Glutamatergic neuron (in vitro differentiated cells): ENCODE measurements around the gene PDCL3. TPM values are rescaled to one million over a fixed set of nuclear protein-coding genes. Genes with fewer than 3 reads are reported as not detected.

ENCODE experiments used
- DNase-seq: peaks from one replicate; pipeline ENCODE4 v3.0.0; 2022
- H3K27ac Mint-ChIP-seq: one replicate; pipeline ENCODE4 v1.8.0; 2020; ENCODE audit warnings: mild to moderate bottlenecking, mixed read lengths, inconsistent platforms; ENCODE audit not compliant: unreplicated experiment
- H3K27me3 Mint-ChIP-seq: one replicate; pipeline ENCODE4 v1.8.0; 2020; ENCODE audit warnings: mild to moderate bottlenecking, moderate library complexity, mixed read lengths, inconsistent platforms; ENCODE audit not compliant: unreplicated experiment
- H3K36me3 Mint-ChIP-seq: one replicate; pipeline ENCODE4 v1.8.0; 2020; ENCODE audit warnings: mild to moderate bottlenecking, mixed read lengths, inconsistent platforms; ENCODE audit not compliant: unreplicated experiment
- H3K4me1 Mint-ChIP-seq: one replicate; pipeline ENCODE4 v1.8.0; 2020; ENCODE audit warnings: mild to moderate bottlenecking, low read depth, mixed read lengths, inconsistent platforms; ENCODE audit not compliant: unreplicated experiment
- H3K4me3 Mint-ChIP-seq: one replicate; pipeline ENCODE4 v1.8.0; 2020; ENCODE audit warnings: mild to moderate bottlenecking, mixed read lengths, inconsistent platforms; ENCODE audit not compliant: unreplicated experiment
- H3K9me3 Mint-ChIP-seq: one replicate; pipeline ENCODE4 v1.8.0; 2020; ENCODE audit warnings: mild to moderate bottlenecking, moderate library complexity, mixed read lengths, inconsistent platforms; ENCODE audit not compliant: unreplicated experiment
- total RNA-seq: library from RNA; stranded (reverse); fragmentation: NEBNext Ultra II Directional; extraction: Animal tissue kit (Norgen Biotek cat#: 25700); gene quantifications from one replicate; pipeline ENCODE4 v1.2.1, GENCODE V29; 2021; ENCODE audit not compliant: unreplicated experiment
- TF ChIP-seq, protein P1 (sequence below): fragments of 200-600 bp; sonication (generic); IDR thresholded peaks from one replicate; pipeline ENCODE4 v1.5.0; 2021; ENCODE audit not compliant: partially characterized antibody, unreplicated experiment

Gene PDCL3
- total RNA-seq, 1 donor from 2014 or later, result 24.9 TPM

DNA sequence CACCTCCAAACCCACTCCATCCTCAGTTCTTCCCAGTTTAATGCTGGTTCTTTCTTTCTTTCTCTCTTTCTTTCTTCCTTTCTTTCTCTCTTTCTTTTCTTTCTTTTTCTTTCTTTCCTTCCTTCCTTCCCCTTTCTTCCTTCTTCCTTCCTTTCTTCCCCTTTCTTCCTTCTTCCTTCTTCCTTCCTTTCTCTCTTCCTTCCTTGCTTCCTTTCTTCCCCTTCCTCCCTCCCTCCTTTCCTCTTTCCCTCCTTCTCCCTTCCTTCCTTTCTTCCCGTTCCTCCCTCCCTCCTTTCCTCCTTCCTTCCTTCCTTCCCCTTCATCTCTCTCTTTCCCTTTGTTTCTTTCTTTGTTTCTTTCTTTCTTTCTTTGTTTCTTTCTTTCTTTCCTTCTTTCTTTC, 50.9 kb downstream of the PDCL3 start:
- Mint-ChIP-seq H3K9me3 (no peaks in the 10 kb centered on the region), H3K36me3 (no peaks in the 10 kb centered on the region), H3K27me3 (peaks cover 3% of the 10 kb centered on the region), H3K27ac (no peak overlapping the region), H3K4me3 (no peak overlapping the region), H3K4me1 (no peaks in the 10 kb centered on the region)
- DNase-seq, result no peak
- TF ChIP-seq, protein P1, sequence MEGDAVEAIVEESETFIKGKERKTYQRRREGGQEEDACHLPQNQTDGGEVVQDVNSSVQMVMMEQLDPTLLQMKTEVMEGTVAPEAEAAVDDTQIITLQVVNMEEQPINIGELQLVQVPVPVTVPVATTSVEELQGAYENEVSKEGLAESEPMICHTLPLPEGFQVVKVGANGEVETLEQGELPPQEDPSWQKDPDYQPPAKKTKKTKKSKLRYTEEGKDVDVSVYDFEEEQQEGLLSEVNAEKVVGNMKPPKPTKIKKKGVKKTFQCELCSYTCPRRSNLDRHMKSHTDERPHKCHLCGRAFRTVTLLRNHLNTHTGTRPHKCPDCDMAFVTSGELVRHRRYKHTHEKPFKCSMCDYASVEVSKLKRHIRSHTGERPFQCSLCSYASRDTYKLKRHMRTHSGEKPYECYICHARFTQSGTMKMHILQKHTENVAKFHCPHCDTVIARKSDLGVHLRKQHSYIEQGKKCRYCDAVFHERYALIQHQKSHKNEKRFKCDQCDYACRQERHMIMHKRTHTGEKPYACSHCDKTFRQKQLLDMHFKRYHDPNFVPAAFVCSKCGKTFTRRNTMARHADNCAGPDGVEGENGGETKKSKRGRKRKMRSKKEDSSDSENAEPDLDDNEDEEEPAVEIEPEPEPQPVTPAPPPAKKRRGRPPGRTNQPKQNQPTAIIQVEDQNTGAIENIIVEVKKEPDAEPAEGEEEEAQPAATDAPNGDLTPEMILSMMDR, result no peak

DNA sequence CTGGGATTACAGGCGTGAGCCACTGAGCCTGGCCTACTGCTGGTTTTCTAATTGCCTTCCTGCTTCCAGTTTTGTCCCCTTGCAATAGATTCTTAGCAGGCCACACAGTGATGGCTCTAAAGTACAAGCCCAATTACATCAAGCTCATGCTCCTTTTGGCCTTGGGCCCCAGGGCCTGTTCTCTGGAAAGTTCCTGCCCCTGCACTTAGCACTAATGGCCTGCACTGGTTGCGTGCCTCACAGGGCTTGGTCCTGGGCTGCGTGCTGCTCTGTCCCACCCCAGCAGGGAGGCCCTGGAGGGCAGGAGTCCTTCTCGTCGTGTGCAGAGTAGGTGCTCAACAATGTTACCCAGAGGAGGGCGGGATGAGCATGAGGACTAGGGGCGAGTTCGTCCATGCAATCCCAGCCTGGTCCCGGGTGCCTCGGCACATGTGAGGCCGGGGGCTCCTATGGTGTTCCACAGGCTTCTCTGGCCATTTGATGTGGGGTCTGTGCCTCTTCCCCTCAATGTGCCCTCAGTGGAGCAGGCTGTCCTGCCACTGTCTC, 51.7 kb downstream of the PDCL3 start:
- Mint-ChIP-seq H3K27ac (no peak overlapping the region), H3K4me1 (no peaks in the 10 kb centered on the region), H3K4me3 (no peak overlapping the region), H3K36me3 (no peaks in the 10 kb centered on the region), H3K27me3 (peaks cover 3% of the 10 kb centered on the region), H3K9me3 (no peaks in the 10 kb centered on the region)
- TF ChIP-seq, protein P1, result no peak
- DNase-seq, result no peak

DNA sequence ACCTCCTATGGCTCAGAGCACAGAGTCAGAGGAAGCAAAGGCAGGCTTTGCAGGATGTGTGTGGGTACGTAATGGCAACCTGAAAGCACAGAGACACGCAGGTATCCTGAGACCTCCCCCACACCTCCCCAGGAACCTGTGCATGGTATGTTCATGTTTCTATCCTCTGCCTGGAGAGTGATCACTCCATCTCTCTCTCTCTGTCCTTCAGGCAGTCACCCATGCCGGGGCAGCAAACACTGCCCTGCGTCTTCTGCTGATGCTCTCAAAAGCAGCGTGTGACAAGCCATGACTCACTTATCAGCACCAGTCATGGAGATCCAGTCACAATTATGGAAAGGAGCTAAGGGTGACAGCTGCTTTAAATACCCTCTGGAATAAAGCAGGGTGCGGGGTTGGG, 52.7 kb downstream of the PDCL3 start:
- DNase-seq, result no peak
- Mint-ChIP-seq H3K27ac (no peak overlapping the region), H3K4me3 (no peak overlapping the region), H3K4me1 (no peaks in the 10 kb centered on the region), H3K9me3 (no peaks in the 10 kb centered on the region), H3K36me3 (peaks cover under 1% of the 10 kb centered on the region), H3K27me3 (peaks cover 6% of the 10 kb centered on the region)
- TF ChIP-seq, protein P1, result no peak

DNA sequence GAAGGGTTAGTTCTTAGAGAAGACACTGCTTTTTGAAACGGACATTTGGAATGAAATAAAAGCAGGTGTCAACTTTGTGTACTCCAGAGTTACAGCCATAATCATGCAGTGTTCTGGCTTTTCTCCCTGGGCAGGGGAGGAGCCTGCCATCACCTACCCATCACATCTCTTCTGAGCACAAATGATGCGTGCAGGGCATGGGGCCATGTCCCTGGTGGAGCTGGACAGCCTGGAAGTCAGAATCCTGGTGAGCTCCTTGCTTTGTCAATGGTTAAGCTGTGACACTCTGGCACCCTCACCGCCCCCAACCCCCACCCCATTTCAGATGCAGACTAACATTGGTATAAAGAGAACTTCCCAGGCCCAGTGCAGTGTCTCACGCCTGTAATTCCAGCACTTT, 53.1 kb downstream of the PDCL3 start:
- peaks cover 5% of the 10 kb centered on the region for H3K36me3 Mint-ChIP-seq
- no peak for DNase-seq
- peaks cover 8% of the 10 kb centered on the region for H3K27me3 Mint-ChIP-seq
- H3K27ac Mint-ChIP-seq, result no peak overlapping the region
- H3K4me3 Mint-ChIP-seq, result no peak overlapping the region
- TF ChIP-seq, protein P1, result no peak
- no peaks in the 10 kb centered on the region for H3K4me1 Mint-ChIP-seq
- H3K9me3 Mint-ChIP-seq, result no peaks in the 10 kb centered on the region

DNA sequence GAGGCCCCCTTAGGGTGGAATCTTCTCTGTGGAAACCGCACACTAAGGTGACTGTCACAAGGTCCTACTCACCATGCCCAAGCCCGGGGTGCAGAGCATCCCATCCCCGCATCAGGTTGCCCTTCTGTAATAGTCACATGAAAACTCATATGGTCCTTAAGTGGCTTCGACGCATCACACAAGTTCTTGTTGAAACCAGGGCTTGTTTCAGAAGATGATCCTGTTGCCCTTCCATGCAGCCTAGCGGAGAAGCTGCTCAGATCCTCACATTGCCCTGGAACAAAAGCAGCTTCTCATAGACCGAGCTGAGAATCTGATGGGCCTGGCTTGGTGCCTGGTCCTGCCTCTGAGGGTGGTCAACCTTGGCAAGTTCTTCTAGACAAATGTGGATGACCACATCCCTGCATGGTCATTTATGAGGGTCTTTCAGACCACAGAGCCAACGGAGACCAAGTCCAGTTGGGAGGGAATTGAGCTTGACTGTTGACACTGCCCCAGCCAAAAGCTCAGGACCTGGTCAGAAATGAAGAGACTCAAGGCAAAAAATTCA, 54.1 kb downstream of the PDCL3 start:
- no peak overlapping the region for H3K4me3 Mint-ChIP-seq
- TF ChIP-seq, protein P1, result no peak
- no peaks in the 10 kb centered on the region for H3K4me1 Mint-ChIP-seq
- H3K9me3 Mint-ChIP-seq, result no peaks in the 10 kb centered on the region
- peaks cover 8% of the 10 kb centered on the region for H3K27me3 Mint-ChIP-seq
- no peak for DNase-seq
- H3K27ac Mint-ChIP-seq, result no peak overlapping the region
- H3K36me3 Mint-ChIP-seq, result peaks cover 9% of the 10 kb centered on the region
